Neural crest cell (in vitro differentiated cells): ENCODE results near the gene DLGAP4. TPM values are rescaled to one million over a fixed set of nuclear protein-coding genes. Genes with fewer than 3 reads are reported as not detected.
A peak's percentile ranks its signal among the peaks of the same experiment; 100 is the strongest.

Source experiments
- DNase-seq: peaks from one replicate; pipeline ENCODE4 v3.0.0; 2021; ENCODE audit warnings: low read depth, mixed read lengths, low spot score
- H3K27ac Mint-ChIP-seq: one replicate; pipeline ENCODE4 v1.8.0; 2021; ENCODE audit warnings: mild to moderate bottlenecking, mixed read lengths; ENCODE audit not compliant: unreplicated experiment
- H3K27me3 Mint-ChIP-seq: 2 replicates; pipeline ENCODE4 v1.8.0; 2021; ENCODE audit warnings: low read depth, mild to moderate bottlenecking, mixed read lengths
- H3K36me3 Mint-ChIP-seq: 2 replicates; pipeline ENCODE4 v1.8.0; 2021; ENCODE audit warnings: low read depth, mild to moderate bottlenecking, mixed read lengths
- H3K4me1 Mint-ChIP-seq: 2 replicates; pipeline ENCODE4 v1.8.0; 2021; ENCODE audit warnings: mixed read lengths
- H3K4me3 Mint-ChIP-seq: one replicate; pipeline ENCODE4 v1.8.0; 2021; ENCODE audit warnings: mild to moderate bottlenecking, mixed read lengths
- H3K9me3 Mint-ChIP-seq: 2 replicates; pipeline ENCODE4 v1.8.0; 2021; ENCODE audit warnings: mixed read lengths
- total RNA-seq: library from RNA; stranded (reverse); gene quantifications from 2 replicates; pipeline ENCODE4 v1.2.1, GENCODE V29; 2021
- TF ChIP-seq, protein P1 (sequence below): fragments of 200-600 bp; sonication (generic); conservative IDR thresholded peaks from 2 replicates; pipeline ENCODE4 v1.5.0; 2021; ENCODE audit warnings: antibody characterized with exemption, mild to moderate bottlenecking

Gene DLGAP4
- total RNA-seq, 1 donor from 2014 or later = 95.6 TPM

DNA sequence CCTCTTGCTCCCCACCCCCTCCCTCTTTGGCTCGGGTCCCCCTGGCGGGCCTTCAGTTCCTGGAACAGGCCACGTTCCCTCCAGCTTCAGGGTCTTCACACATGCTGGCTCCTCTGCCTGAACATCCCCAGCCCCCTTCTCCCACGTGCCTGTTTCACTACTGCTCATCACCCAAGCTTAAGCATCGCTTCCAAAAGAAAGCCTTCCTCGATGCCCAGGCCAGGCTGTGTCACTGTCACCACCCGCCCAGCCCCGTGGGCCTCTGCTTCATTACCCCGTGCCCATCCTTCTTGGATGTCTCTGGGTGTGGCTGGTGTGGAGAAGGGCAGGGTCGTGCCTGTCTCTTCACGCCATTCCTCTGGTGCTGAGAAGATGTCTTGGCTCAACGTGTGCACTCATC lies 2.8 kb downstream of the DLGAP4 start:
- no peak for DNase-seq

GRCh38 chr20:36309643-36310042 lies 3.5 kb downstream of the DLGAP4 start:
- TF ChIP-seq, protein P1, sequence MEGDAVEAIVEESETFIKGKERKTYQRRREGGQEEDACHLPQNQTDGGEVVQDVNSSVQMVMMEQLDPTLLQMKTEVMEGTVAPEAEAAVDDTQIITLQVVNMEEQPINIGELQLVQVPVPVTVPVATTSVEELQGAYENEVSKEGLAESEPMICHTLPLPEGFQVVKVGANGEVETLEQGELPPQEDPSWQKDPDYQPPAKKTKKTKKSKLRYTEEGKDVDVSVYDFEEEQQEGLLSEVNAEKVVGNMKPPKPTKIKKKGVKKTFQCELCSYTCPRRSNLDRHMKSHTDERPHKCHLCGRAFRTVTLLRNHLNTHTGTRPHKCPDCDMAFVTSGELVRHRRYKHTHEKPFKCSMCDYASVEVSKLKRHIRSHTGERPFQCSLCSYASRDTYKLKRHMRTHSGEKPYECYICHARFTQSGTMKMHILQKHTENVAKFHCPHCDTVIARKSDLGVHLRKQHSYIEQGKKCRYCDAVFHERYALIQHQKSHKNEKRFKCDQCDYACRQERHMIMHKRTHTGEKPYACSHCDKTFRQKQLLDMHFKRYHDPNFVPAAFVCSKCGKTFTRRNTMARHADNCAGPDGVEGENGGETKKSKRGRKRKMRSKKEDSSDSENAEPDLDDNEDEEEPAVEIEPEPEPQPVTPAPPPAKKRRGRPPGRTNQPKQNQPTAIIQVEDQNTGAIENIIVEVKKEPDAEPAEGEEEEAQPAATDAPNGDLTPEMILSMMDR = no peak
- Mint-ChIP-seq H3K9me3 (no peaks in the 10 kb centered on the region), H3K27ac (no peak overlapping the region), H3K4me3 (no peak overlapping the region), H3K4me1 (peaks cover 9% of the 10 kb centered on the region), H3K27me3 (peaks cover 74% of the 10 kb centered on the region), H3K36me3 (peaks cover under 1% of the 10 kb centered on the region)
- no peak for DNase-seq

More for the DNA sequence above, 2.8 kb downstream of the DLGAP4 start:
- Mint-ChIP-seq H3K36me3 (no peaks in the 10 kb centered on the region), H3K27me3 (peaks cover 79% of the 10 kb centered on the region), H3K9me3 (no peaks in the 10 kb centered on the region), H3K27ac (no peak overlapping the region), H3K4me3 (peak overlapping the region; percentile 50), H3K4me1 (peaks cover 9% of the 10 kb centered on the region)
- TF ChIP-seq, protein P1 = no peak

GRCh38 chr20:36310215-36310981 lies 4.3 kb downstream of the DLGAP4 start:
- TF ChIP-seq, protein P1 = no peak
- H3K4me1 Mint-ChIP-seq = peaks cover 2% of the 10 kb centered on the region
- H3K27me3 Mint-ChIP-seq = peaks cover 71% of the 10 kb centered on the region
- peaks cover 2% of the 10 kb centered on the region for H3K36me3 Mint-ChIP-seq
- no peak for DNase-seq
- no peak overlapping the region for H3K27ac Mint-ChIP-seq
- no peak overlapping the region for H3K4me3 Mint-ChIP-seq
- no peaks in the 10 kb centered on the region for H3K9me3 Mint-ChIP-seq

GRCh38 chr20:36311141-36311853 lies 5.2 kb downstream of the DLGAP4 start:
- no peak for DNase-seq
- no peaks in the 10 kb centered on the region for H3K9me3 Mint-ChIP-seq

DNA sequence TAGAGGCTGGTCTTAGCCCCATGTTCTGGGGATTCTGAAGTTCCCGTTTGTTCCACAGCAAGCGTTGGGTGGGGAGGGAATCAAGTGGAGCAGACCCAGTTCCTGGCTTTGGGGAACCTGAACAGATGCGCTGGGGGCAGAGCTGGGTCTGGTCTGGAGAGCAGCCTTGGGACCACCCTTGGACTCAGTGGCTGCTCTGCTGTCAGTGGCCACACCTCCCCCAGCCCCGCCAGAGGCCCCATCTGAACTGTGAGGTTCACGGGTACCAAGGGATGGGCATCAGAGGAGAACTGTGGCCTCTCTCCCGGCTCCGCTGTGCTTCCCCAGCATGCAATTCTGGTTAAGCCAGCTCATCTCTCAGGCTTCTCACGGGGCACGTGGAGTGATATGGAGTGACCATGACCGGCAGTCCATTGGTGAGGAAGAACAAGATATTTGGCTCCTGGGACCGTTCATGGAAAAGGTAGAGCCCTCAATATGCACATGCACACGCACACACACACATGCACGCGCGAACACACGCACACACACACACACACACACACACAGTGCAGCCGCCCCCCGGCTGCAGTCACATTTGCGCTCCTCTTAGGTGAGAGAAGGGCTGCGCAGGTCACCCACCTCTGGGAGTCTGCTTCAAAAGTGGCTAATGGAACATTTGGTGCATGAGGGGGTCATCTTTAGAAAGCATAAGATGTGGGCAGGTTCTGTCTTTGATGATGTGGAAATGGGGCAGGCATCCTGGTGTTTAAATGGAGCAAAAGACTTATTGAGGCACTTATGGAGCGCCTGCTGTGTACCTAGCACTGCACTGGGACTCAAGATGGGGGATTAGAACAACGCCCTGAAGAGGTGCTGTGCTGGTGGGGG lies 6.0 kb downstream of the DLGAP4 start:
- Mint-ChIP-seq H3K27ac (no peak overlapping the region), H3K27me3 (peaks cover 62% of the 10 kb centered on the region), H3K4me3 (no peak overlapping the region), H3K36me3 (peaks cover 2% of the 10 kb centered on the region), H3K4me1 (no peaks in the 10 kb centered on the region), H3K9me3 (no peaks in the 10 kb centered on the region)
- DNase-seq = no peak
- TF ChIP-seq, protein P1 = no peak

More at GRCh38 chr20:36311141-36311853, 5.2 kb downstream of the DLGAP4 start:
- Mint-ChIP-seq H3K4me1 (no peaks in the 10 kb centered on the region), H3K27ac (no peak overlapping the region), H3K36me3 (peaks cover 2% of the 10 kb centered on the region), H3K4me3 (no peak overlapping the region), H3K27me3 (peaks cover 67% of the 10 kb centered on the region)
- TF ChIP-seq, protein P1 = no peak
